ENCODE results near the gene JPH2. TPM values are rescaled to one million over a fixed set of nuclear protein-coding genes. Genes with fewer than 3 reads are reported as not detected.

The JPH2 gene
- total and polyA plus RNA-seq, 2 experiments from 2014 or later = 0.16 to 1.1 TPM

GRCh38 chr20:44143936-44144335 lies 43.1 kb downstream of the JPH2 start (continued):
- no peak for TF ChIP-seq CTCF (conservative IDR thresholded peaks at IDR 0.05; ENCODE audit: low read depth in 2 of 2)
- TF ChIP-seq CREB1 (CRISPR knock-in tag; IDR thresholded peaks at IDR 0.05; ENCODE audit: low read depth) = no peak
- TF ChIP-seq ZNF331 (CRISPR knock-in tag; IDR thresholded peaks at IDR 0.05; ENCODE audit: low read depth) = no peak
- TF ChIP-seq POLR2AphosphoS5 (IDR thresholded peaks at IDR 0.05; ENCODE audit: low read depth) = no peak
- no peak for TF ChIP-seq EZH2phosphoT487 (IDR thresholded peaks at IDR 0.05; ENCODE audit: unreplicated experiment)
- TF ChIP-seq EZH2 (IDR thresholded peaks at IDR 0.05; ENCODE audit: low read depth, unreplicated experiment) = no peak
- no peak for TF ChIP-seq JUNB (IDR thresholded peaks at IDR 0.05; ENCODE audit: unreplicated experiment)
- TF ChIP-seq ZNF114 (CRISPR knock-in tag; IDR thresholded peaks at IDR 0.05) = no peak

- no peaks in the 10 kb centered on the region for H3K27me3 ChIP-seq (ENCODE audit: insufficient read depth)
- H3K79me2 ChIP-seq (replicated peaks; ENCODE audit: insufficient read depth) = no peaks in the 10 kb centered on the region
- H3F3A ChIP-seq (replicated peaks; ENCODE audit: low read depth) = no peaks in the 10 kb centered on the region
- H3K36me3 ChIP-seq (ENCODE audit: insufficient read depth) = no peaks in the 10 kb centered on the region
- H3K4me2 ChIP-seq = no peak overlapping the region
- H3K4me1 ChIP-seq (ENCODE audit: insufficient read depth) = peaks cover 4% of the 10 kb centered on the region; the same call in 1 of the 2 replicates
- no peaks in the 10 kb centered on the region for H4K20me1 ChIP-seq (replicated peaks; ENCODE audit: insufficient read depth)
- Mint-ChIP-seq H3K27me3 (ENCODE audit: insufficient read depth, low read depth, poor library complexity) (peaks cover 11% of the 10 kb centered on the region), H3K4me3 (no peak overlapping the region), H3K4me1 (peaks cover 6% of the 10 kb centered on the region; the same call in 2 of the 3 replicates), H3K27ac (no peak overlapping the region), H3K36me3 (ENCODE audit: low read depth) (no peaks in the 10 kb centered on the region), H3K9me3 (no peaks in the 10 kb centered on the region)
- H3K4me3 ChIP-seq = no peak overlapping the region
- no peaks in the 10 kb centered on the region for H3K9me2 ChIP-seq (ENCODE audit: insufficient read depth)
- H2AFZ ChIP-seq = no peak overlapping the region
- DNase-seq (ENCODE audit: low spot score) = no peak
- no peak; the same call in 1 of the 3 replicates for ATAC-seq
- TF ChIP-seq NANOG (IDR thresholded peaks at IDR 0.05; ENCODE audit: borderline replicate concordance) = no peak
- no peak for TF ChIP-seq REST (IDR thresholded peaks at IDR 0.05; ENCODE audit: unreplicated experiment)
- TF ChIP-seq ZNF331 (CRISPR knock-in tag; IDR thresholded peaks at IDR 0.05; ENCODE audit: low read depth) = no peak
- no peak for TF ChIP-seq EZH2phosphoT487 (IDR thresholded peaks at IDR 0.05; ENCODE audit: unreplicated experiment)
- no peak for TF ChIP-seq ZNF114 (CRISPR knock-in tag; IDR thresholded peaks at IDR 0.05)
- TF ChIP-seq JUNB (IDR thresholded peaks at IDR 0.05; ENCODE audit: unreplicated experiment) = no peak
- TF ChIP-seq CTCF (conservative IDR thresholded peaks at IDR 0.05; ENCODE audit: low read depth in 2 of 2) = no peak
- no peak for TF ChIP-seq CREB1 (CRISPR knock-in tag; IDR thresholded peaks at IDR 0.05; ENCODE audit: low read depth)
- no peak overlapping the region for H3K27ac ChIP-seq (ENCODE audit: low read depth)
Observed at GRCh38 chr20:44142413-44142812, 44.6 kb downstream of the JPH2 start.

Data from GM23338 (cell line).